Measurements from ENCODE around the gene FGF8.

- TF ChIP-seq POLR2A (IDR thresholded peaks at IDR 0.05), result no peak
- no peak for TF ChIP-seq CTCF (IDR thresholded peaks at IDR 0.05)
- TF ChIP-seq EP300 (IDR thresholded peaks at IDR 0.05), result no peak
Observed at GRCh38 chr10:101824736-101825135, 48.8 kb upstream of the FGF8 start.

Measured in tibial nerve (tissue), 4 donors.